Peyer's patch (tissue), 4 donors: ENCODE results near the gene HPX. TPM values are rescaled to one million over a fixed set of nuclear protein-coding genes. Genes with fewer than 3 reads are reported as not detected.
A peak's percentile ranks its signal among the peaks of the same experiment; 100 is the strongest.
"Not testable (repeated sequence)": the region's sequence is repeated elsewhere in the genome, so short reads cannot be mapped to it uniquely, and the experiment has no call there.

ENCODE experiments used
- DNase-seq, 3 donors: peaks; one replicate each; pipeline ENCODE4 v3.0.0-alpha.2; 2017 to 2019
- H3K27ac ChIP-seq, 4 donors: fragments of 200-600 bp; sonication (generic); one replicate each; pipeline ENCODE4 v1.5.1; 2016 to 2019
- H3K27me3 ChIP-seq, 2 donors: fragments of 200-600 bp; sonication (generic); one replicate each; pipeline ENCODE4 v1.5.1; 2019
- H3K36me3 ChIP-seq, 3 donors: fragments of 200-600 bp; sonication (generic); one replicate each; pipeline ENCODE4 v1.5.1; 2016 to 2019
- H3K4me1 ChIP-seq, 4 donors: fragments of 200-600 bp; sonication (generic); one replicate each; pipeline ENCODE4 v1.5.1; 2016 to 2019
- H3K4me3 ChIP-seq, 4 donors: fragments of 200-600 bp; sonication (generic); 1 replicate in 3 of 4; 2 replicates in 1 of 4; pipeline ENCODE4 v1.5.1; 2016 to 2019; ENCODE audit warnings: mild to moderate bottlenecking in 1 of 4
- H3K9me3 ChIP-seq, 4 donors: fragments of 200-600 bp; sonication (generic); one replicate each; pipeline ENCODE4 v1.5.1; 2016 to 2019; ENCODE audit warnings: mild to moderate bottlenecking in 1 of 4
- POLR2A ChIP-seq, 2 donors: fragments of 450-650 bp; IDR thresholded peaks; one replicate each; pipeline ENCODE4 v1.5.1; 2017; ENCODE audit warnings: antibody characterized with exemption in 2 of 2, mild to moderate bottlenecking in 2 of 2, moderate library complexity in 2 of 2
- total RNA-seq, 4 donors: library from RNA; depleted of rRNA; stranded (reverse); fragments of >200 nt; gene quantifications; one replicate each; pipeline ENCODE4 v1.1.0, GENCODE V29; 2016
- TF ChIP-seq, protein P1 (sequence below), 6 experiments: fragments of 450-650 bp in 4 of 6; fragments of 200-600 bp in 2 of 6; sonication (generic) in 1 of 6; IDR thresholded peaks; one replicate each; pipeline ENCODE4 v1.5.1; 2017 to 2019; ENCODE audit warnings: antibody characterized with exemption in 6 of 6, mild to moderate bottlenecking in 3 of 6, moderate library complexity in 1 of 6

The HPX gene
- total RNA-seq, 4 donors from 2014 or later = 2.2 to 10.1 (median 5.3) TPM; not detected in 1

DNA sequence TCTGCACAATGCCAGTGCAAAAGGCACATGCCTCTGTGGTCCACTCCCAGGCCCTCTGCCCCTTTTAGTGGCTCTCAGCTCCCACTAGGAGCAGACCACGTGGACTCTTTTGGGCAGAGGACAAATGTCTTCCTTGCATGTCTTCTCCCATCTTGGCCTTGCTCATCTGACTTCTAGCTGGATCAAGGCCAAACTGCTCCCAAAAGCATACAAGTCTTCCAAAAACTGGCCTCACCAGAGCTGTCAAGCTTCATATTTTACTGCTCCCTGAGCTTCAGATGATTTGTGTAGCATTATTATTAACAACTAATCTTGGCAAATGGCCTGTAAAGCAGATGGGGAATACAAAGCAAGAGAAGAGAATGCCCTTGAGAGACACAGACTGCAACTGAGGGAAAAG is 43.6 kb downstream of the HPX start:
- H3K36me3 ChIP-seq = peaks cover 0 to 8% (median 0%) of the 10 kb centered on the region in 3 donors
- DNase-seq = no peak
- peaks cover 0 to 9% (median 2%) of the 10 kb centered on the region in 4 donors for H3K4me1 ChIP-seq
- TF ChIP-seq, protein P1, sequence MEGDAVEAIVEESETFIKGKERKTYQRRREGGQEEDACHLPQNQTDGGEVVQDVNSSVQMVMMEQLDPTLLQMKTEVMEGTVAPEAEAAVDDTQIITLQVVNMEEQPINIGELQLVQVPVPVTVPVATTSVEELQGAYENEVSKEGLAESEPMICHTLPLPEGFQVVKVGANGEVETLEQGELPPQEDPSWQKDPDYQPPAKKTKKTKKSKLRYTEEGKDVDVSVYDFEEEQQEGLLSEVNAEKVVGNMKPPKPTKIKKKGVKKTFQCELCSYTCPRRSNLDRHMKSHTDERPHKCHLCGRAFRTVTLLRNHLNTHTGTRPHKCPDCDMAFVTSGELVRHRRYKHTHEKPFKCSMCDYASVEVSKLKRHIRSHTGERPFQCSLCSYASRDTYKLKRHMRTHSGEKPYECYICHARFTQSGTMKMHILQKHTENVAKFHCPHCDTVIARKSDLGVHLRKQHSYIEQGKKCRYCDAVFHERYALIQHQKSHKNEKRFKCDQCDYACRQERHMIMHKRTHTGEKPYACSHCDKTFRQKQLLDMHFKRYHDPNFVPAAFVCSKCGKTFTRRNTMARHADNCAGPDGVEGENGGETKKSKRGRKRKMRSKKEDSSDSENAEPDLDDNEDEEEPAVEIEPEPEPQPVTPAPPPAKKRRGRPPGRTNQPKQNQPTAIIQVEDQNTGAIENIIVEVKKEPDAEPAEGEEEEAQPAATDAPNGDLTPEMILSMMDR (IDR thresholded peaks at IDR 0.05) = no peak
- no peak for TF ChIP-seq POLR2A (IDR thresholded peaks at IDR 0.05)
- H3K9me3 ChIP-seq = no peaks in the 10 kb centered on the region
- H3K4me3 ChIP-seq = no peak overlapping the region
- no peaks in the 10 kb centered on the region for H3K27me3 ChIP-seq
- no peak overlapping the region for H3K27ac ChIP-seq

DNA sequence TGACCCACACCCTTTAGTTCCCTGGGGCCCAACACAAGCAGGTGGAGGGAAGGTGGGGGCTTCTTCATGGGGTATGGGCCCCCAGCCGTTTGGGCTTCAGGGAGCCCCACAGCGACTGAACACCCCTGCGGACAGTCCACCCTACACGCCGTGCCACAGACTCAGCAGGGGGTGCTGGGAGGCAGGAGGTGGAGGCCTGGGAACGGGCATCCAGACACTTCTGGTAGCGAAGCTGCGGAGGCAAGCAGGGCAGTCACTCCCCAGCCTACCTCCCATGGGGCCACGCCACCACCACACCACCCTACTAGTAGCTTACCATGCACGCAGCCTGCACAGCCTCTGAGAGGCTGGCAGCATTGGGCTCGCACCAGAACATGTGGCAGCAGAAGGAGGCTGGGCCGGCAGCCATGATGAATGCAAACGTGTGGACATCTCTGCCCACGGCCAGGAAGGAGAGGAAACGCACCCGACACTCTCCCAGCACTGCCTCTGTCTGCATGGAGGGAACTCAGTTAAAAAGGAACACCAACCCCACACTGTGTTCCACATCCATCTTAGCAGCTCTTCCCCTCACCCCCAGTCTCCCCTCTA is 45.2 kb downstream of the HPX start:
- Histone ChIP-seq H3K27me3 (no peaks in the 10 kb centered on the region), H3K4me1 (peaks cover 0 to 12% (median 5%) of the 10 kb centered on the region in 4 donors), H3K36me3 (peaks cover 0 to 8% (median 0%) of the 10 kb centered on the region in 3 donors), H3K27ac (no peak overlapping the region), H3K9me3 (no peaks in the 10 kb centered on the region), H3K4me3 (no peak overlapping the region)
- TF ChIP-seq, protein P1 (IDR thresholded peaks at IDR 0.05) = no peak
- TF ChIP-seq POLR2A (IDR thresholded peaks at IDR 0.05) = no peak
- no peak for DNase-seq

DNA sequence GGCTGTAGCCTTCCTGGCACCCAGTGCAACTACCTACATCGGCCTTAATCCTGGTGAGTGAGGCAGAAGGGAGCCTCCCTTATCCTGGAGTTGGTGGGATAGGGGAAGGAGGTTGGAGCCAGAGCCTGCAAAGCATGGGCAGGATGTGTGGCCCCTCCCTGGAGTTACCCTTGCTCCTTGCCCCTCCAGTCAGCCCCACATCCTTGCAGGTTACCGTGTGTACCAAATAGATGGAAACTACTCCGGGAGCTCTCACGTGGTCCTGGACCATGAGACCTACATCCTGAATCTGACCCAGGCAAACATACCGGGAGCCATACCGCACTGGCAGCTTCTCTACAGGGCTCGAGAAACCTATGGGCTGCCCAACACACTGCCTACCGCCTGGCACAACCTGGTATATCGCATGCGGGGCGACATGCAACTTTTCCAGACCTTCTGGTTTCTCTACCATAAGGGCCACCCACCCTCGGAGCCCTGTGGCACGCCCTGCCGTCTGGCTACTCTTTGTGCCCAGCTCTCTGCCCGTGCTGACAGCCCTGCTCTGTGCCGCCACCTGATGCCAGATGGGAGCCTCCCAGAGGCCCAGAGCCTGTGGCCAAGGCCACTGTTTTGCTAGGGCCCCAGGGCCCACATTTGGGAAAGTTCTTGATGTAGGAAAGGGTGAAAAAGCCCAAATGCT is 46.7 kb downstream of the HPX start:
- Histone ChIP-seq H3K4me1 (peaks cover 0 to 12% (median 5%) of the 10 kb centered on the region in 4 donors), H3K36me3 (peaks cover 0 to 8% (median 0%) of the 10 kb centered on the region in 3 donors), H3K4me3 (no peak overlapping the region), H3K27ac (no peak overlapping the region), H3K9me3 (no peaks in the 10 kb centered on the region), H3K27me3 (no peaks in the 10 kb centered on the region)
- TF ChIP-seq, protein P1 (IDR thresholded peaks at IDR 0.05) = no peak
- no peak for TF ChIP-seq POLR2A (IDR thresholded peaks at IDR 0.05)
- DNase-seq = no peak

DNA sequence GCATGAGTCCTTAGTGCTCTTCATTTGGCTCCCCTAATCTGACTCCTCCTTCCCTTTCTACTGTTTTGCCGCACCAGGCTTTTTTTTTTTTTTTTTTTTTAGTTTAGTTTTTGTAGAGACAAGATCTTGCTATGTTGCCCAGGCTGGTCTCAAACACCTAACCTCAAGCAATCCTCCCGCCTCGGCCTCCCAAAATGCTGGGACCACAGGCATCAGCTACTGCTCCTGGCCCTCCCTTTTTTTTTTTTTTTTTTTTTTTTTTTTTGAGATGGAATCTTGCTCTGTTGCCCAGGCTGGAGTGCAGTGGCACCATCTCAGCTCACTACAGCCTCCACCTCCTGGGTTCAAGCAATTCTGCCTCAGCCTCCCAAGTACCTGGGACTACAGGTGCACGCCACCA is 48.5 kb downstream of the HPX start:
- peaks cover 0 to 14% (median 5%) of the 10 kb centered on the region in 4 donors for H3K4me1 ChIP-seq
- not testable (repeated sequence) for DNase-seq, H3K36me3 ChIP-seq, H3K9me3 ChIP-seq, H3K27me3 ChIP-seq, H3K27ac ChIP-seq, H3K4me3 ChIP-seq

DNA sequence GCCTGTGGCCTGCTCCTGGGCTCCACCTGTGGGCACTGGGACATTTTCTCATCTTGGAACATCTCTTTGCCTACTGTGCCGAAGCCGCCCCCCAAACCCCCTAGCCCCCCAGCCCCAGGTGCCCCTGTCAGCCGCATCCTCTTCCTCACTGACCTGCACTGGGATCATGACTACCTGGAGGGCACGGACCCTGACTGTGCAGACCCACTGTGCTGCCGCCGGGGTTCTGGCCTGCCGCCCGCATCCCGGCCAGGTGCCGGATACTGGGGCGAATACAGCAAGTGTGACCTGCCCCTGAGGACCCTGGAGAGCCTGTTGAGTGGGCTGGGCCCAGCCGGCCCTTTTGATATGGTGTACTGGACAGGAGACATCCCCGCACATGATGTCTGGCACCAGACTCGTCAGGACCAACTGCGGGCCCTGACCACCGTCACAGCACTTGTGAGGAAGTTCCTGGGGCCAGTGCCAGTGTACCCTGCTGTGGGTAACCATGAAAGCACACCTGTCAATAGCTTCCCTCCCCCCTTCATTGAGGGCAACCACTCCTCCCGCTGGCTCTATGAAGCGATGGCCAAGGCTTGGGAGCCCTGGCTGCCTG is 49.2 kb downstream of the HPX start:
- H3K4me3 ChIP-seq = peak overlapping the region in 2 of 4 donors; percentile 82 to 88
- peak overlapping the region in 2 of 4 donors; percentile 87 to 92 for H3K27ac ChIP-seq
- peaks cover 0 to 15% (median 5%) of the 10 kb centered on the region in 4 donors for H3K4me1 ChIP-seq
- H3K36me3 ChIP-seq = peaks cover 0 to 8% (median 0%) of the 10 kb centered on the region in 3 donors
- TF ChIP-seq, protein P1 (IDR thresholded peaks at IDR 0.05) = no peak
- TF ChIP-seq POLR2A (IDR thresholded peaks at IDR 0.05) = no peak
- no peaks in the 10 kb centered on the region for H3K9me3 ChIP-seq
- H3K27me3 ChIP-seq = no peaks in the 10 kb centered on the region
- DNase-seq = no peak
